NB4 (cell line): ENCODE data around the gene ZNF557.

Source experiments
- DNase-seq: peaks from one replicate; pipeline ENCODE4 v3.0.0; 2010; ENCODE audit warnings: low read depth
- H3K4me3 ChIP-seq: one replicate; pipeline ENCODE4 v1.5.1; 2011; ENCODE audit warnings: mild to moderate bottlenecking, low read depth, low read length, moderate library complexity
- MAX ChIP-seq: IDR thresholded peaks from 2 replicates; pipeline ENCODE4 v1.6.1; 2011; ENCODE audit warnings: low read depth, low read length
- MYC ChIP-seq: IDR thresholded peaks from 2 replicates; pipeline ENCODE4 v1.6.1; 2011; ENCODE audit warnings: low read depth, low read length
- POLR2A ChIP-seq: IDR thresholded peaks from 2 replicates; pipeline ENCODE4 v1.6.1; 2011; ENCODE audit warnings: mild to moderate bottlenecking; ENCODE audit not compliant: insufficient read length; ENCODE audit errors: extremely low read depth
- TF ChIP-seq, protein P1 (sequence below): IDR thresholded peaks from one replicate; pipeline ENCODE4 v1.5.1; 2012; ENCODE audit warnings: low read depth, low read length

Gene ZNF557

DNA sequence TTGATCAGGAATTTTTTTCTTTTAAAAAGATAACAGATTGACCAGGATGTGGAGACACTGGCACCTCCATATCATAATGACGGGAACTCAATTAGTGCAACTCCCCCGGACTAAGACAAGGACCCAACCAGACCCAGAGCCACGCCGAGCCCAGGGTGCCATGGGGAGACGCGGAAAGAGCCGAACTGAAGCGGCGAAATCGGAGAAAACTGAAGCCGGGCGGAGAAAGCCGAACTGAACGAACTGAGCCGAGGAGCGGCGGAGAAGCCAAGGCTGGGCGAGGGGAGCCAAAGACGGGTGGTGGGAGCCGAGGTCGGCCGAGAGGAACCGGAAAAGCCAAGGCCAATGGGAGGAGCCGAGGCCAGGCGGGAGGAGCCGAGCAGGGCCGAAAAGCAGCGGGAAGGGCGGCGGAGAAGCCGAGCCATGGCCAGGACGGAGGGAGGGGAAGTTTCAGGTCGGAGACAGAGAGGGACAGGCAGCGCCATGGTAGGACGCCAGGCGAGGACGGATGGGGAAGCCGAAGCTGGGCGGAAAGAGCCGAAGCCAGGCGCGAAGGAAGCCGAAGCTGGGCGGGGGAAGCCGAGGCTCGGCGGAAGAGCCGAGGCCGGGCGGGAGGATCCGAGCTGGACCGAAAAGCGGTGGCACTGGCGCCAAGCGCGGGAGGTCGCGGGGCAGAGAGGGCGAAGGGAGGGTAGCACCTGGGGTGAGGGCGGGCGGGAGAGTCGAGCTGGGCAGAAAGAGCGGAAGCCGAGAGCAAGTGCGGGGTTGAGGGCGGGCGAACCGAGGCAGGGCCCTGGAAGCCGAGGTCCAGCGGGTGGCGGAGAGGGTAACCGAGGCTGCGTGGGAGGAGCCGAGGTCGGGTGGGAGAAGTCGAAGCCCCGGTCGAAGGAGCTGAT, 29.4 kb downstream of the ZNF557 start:
- DNase-seq = peak; percentile 92
- TF ChIP-seq, protein P1, sequence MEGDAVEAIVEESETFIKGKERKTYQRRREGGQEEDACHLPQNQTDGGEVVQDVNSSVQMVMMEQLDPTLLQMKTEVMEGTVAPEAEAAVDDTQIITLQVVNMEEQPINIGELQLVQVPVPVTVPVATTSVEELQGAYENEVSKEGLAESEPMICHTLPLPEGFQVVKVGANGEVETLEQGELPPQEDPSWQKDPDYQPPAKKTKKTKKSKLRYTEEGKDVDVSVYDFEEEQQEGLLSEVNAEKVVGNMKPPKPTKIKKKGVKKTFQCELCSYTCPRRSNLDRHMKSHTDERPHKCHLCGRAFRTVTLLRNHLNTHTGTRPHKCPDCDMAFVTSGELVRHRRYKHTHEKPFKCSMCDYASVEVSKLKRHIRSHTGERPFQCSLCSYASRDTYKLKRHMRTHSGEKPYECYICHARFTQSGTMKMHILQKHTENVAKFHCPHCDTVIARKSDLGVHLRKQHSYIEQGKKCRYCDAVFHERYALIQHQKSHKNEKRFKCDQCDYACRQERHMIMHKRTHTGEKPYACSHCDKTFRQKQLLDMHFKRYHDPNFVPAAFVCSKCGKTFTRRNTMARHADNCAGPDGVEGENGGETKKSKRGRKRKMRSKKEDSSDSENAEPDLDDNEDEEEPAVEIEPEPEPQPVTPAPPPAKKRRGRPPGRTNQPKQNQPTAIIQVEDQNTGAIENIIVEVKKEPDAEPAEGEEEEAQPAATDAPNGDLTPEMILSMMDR = no peak
- TF ChIP-seq POLR2A = peak; percentile 40
- TF ChIP-seq MYC = no peak; the same call in none of the 2 replicates
- 0 out of 2 replicates have a peak, but pooled peaks have one; percentile 6 for TF ChIP-seq MAX
- H3K4me3 ChIP-seq = peak overlapping the region; percentile 71

GRCh38 chr19:7099597-7099921, 30.1 kb downstream of the ZNF557 start:
- TF ChIP-seq MYC (no peak), MAX (no peak), POLR2A (no peak)
- TF ChIP-seq, protein P1 = no peak
- no peak for DNase-seq
- H3K4me3 ChIP-seq = peak overlapping the region; percentile 71

DNA sequence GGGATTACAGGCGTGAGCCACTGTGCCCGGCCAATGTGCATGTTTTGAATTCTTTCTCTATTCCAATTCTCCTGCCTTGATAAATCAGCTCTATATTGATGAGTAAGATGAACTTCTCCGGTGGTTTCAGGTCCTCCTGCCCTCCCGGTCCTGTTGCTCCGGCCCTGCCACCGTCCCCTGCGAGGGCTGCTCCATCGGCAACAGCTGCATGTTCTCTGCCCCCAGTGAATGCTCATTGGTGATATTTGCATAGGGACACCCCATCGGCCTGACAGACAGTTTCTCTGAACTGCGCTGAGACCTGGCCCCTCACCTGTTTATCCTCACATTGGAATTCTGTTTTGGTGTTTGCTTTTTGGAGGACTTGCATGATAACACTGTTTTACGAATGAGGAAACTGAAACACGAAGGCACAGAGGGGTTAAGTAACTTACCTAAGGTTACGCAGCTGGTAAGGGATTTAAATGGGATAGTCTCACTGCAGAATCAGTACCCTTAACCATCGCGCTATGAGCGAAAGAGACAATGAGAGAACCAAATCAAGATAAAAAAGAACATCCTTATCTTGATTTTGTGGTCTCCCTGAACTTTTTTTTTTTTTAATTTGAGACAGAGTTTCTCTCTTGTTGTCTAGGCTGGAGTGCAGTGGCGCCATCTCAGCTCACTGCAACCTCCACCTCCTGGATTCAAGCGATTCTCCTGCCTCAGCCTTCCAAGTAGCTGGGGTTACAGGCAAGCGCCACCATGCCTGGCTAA, 32.2 kb downstream of the ZNF557 start:
- no peak for TF ChIP-seq POLR2A
- no peak for TF ChIP-seq MYC
- TF ChIP-seq MAX = no peak
- TF ChIP-seq, protein P1 = no peak
- no peak for DNase-seq
- no peak overlapping the region for H3K4me3 ChIP-seq

DNA sequence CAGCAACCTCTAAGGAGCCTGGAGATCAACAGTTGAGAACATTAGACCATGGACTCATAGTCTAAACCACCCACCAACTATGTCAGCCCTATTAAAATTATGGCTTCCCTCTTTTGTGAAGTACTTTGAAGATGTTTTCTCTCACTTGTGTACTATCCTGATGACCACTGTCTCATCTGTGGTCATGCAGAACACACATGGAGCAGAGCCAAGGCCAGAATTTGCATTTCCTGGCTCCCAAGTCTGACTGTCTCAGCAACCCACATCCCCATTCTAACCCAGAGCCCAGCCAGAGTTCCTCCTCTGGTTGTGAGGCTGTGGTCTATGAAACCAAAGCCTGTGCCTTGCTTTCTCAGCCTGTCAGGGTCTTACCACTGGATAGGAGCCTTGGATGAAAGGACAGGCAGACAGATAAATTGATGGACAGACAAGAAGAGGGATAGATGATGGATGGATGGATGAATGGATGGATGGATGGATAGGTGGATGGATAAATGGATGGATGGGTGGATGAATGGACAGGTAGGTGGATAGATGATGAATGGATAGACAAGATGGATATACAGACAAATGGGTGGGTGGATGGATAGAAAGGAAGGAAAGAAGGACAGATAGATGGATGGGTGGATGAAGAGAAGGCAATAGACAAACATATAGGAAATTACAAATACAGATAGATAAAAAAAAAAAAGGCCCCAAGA, 35.4 kb downstream of the ZNF557 start:
- no peak for TF ChIP-seq MYC
- no peak for TF ChIP-seq POLR2A
- TF ChIP-seq, protein P1 = no peak
- no peak for TF ChIP-seq MAX
- no peak for DNase-seq

More for the DNA sequence above, 35.4 kb downstream of the ZNF557 start:
- no peak overlapping the region for H3K4me3 ChIP-seq
